Activated effector memory CD4-positive, alpha-beta T cell treated with Interleukin-2 at 50 U/mL for 16 hours (primary cell): ENCODE data around the gene PCDHGB1.
A peak's percentile ranks its signal among the peaks of the same experiment; 100 is the strongest.
"Not testable (repeated sequence)": the region's sequence is repeated elsewhere in the genome, so short reads cannot be mapped to it uniquely, and the experiment has no call there.

Experiments used
- DNase-seq: peaks from one replicate; pipeline ENCODE4 v3.0.0-alpha.2; 2020

Gene PCDHGB1

GRCh38 chr5:141346017-141346416, 3.9 kb upstream of the PCDHGB1 start:
- DNase-seq = not testable (repeated sequence)

- no peak for DNase-seq
Measured at GRCh38 chr5:141351591-141351990, 1.7 kb downstream of the PCDHGB1 start.

DNA sequence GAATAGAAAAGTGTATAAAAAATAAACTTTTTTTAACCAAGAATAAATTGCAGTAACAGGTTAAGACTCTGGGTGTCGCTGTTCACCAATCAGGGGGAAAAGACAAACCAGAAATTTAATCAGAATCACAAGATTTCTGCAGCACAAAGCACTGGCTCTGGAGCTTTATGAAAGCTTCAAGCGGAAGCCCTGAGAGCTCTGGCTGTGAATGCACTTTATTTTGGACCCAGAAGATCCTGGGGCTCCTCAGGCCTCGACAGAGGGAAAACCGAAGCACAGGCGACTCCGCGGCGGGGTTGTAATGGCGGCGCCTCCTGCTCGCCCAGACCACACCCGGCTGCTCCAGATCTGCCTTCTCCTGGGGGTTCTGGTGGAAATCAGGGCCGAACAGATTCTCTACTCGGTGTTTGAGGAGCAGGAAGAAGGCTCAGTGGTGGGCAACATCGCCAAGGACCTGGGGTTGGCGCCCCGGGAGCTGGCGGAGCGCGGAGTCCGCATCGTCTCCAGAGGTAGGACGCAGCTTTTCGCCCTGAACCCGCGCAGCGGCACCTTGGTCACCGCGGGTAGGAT, 5.1 kb downstream of the PCDHGB1 start, which contains the start of gene PCDHGA4:
TSS of gene PCDHGA4 (plus strand) at position 122 of the 570 bp plus-strand sequence. CDS start at position 209, 87 bp downstream.
- DNase-seq = no peak

GRCh38 chr5:141355641-141356040, 5.7 kb downstream of the PCDHGB1 start:
- no peak for DNase-seq

GRCh38 chr5:141356133-141356532, 6.2 kb downstream of the PCDHGB1 start:
- DNase-seq = no peak

- DNase-seq = no peak
Measured at GRCh38 chr5:141356950-141357349, 7.1 kb downstream of the PCDHGB1 start.

DNA sequence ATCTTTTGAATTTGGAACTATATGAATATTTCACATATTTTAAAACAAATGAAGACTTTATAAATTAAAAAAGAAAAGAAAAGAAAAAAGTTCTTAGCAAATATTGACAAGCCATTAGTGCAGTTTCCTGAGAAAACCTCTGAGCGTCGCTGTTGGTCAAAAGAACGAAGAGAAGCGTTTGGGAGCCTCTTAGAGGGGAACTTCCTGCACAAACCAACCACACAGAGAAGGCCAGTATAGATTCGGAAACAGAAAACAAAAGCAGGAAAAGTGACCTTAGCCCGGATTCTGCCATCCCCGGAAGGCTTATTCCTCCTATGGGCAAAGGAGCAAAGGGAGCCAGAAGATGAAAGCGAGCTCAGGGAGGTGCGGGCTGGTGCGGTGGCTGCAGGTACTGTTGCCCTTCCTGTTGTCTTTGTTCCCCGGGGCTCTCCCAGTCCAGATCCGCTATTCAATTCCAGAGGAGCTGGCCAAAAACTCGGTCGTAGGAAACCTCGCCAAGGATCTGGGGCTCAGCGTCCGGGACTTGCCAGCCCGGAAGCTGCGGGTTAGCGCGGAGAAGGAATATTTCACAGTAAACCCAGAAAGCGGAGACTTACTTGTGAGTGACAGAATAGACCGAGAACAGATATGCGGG, 10.0 kb downstream of the PCDHGB1 start, which contains the start of gene PCDHGB2:
TSS of gene PCDHGB2 (plus strand) at position 205 of the 637 bp plus-strand sequence. CDS start at position 347, 142 bp downstream.
- DNase-seq = no peak

- DNase-seq = no peak
Measured at GRCh38 chr5:141360685-141361084, 10.8 kb downstream of the PCDHGB1 start.

GRCh38 chr5:141362719-141363118, 12.8 kb downstream of the PCDHGB1 start:
- no peak for DNase-seq

DNA sequence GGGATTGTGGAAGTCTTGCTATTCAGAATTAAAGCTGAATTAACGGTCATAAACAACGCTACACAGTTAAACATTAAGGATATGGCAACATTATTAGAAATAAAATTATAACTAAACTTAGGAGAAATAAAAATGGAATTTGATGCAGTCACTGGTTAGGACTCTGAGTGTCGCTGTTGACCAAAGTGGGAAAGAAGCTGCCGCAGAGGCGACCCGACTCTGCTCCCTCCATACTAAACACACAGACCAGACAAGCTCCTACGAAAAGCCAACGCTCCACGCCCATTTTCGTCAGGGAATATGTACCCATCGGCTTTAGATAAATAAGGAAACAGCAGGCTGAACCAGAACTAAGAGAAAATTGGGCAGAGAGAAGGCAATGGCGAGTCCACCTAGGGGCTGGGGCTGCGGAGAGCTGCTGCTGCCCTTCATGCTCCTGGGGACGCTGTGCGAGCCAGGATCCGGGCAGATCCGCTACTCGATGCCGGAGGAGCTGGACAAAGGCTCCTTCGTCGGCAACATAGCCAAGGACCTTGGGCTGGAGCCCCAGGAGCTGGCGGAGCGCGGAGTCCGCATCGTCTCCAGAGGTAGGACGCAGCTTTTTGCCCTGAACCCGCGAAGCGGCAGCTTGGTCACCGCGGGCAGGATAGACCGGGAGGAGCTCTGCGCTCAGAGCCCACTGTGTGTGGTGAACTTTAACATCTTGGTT, 14.2 kb downstream of the PCDHGB1 start, which contains the start of gene PCDHGA5:
TSS of gene PCDHGA5 (plus strand) at position 211 of the 709 bp plus-strand sequence. CDS start at position 380, 169 bp downstream.
- no peak for DNase-seq

GRCh38 chr5:141366016-141366896, 16.4 kb downstream of the PCDHGB1 start:
- no peak for DNase-seq

- DNase-seq = peak; percentile 10
Measured at GRCh38 chr5:141369994-141370848, 20.3 kb downstream of the PCDHGB1 start, which contains the start of gene PCDHGB3. PCDHGB3 (plus strand) TSS chr5:141370242; CDS start chr5:141370395, 153 bp downstream.

DNA sequence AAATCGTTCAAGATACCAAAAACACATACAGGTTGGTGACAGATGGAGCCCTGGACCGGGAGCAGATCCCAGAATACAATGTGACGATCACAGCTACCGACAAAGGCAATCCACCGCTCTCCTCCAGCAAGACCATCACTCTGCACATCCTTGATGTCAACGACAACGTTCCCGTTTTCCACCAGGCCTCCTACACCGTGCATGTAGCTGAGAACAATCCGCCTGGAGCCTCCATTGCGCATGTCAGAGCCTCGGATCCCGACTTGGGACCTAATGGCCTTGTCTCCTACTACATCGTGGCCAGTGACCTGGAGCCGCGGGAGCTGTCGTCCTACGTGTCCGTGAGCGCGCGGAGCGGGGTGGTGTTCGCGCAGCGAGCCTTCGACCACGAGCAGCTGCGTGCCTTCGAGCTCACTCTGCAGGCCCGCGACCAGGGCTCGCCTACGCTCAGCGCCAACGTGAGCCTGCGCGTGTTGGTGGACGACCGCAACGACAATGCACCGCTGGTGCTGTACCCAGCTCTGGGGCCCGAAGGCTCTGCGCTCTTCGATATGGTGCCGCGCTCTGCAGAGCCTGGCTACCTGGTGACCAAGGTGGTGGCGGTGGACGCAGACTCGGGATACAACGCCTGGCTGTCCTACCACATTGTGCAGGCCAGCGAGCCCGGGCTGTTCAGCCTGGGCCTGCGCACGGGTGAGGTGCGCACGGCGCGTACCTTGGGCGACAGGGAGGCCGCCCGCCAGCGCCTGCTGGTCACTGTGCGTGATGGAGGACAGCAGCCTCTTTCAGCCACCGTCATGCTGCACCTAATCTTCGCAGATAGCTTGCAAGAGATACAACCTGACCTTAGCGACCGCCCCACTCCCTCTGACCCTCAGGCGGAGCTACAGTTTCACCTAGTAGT, 21.9 kb downstream of the PCDHGB1 start:
- no peak for DNase-seq

- no peak for DNase-seq
Measured at GRCh38 chr5:141373673-141374317, 23.9 kb downstream of the PCDHGB1 start, which contains the start of gene PCDHGA6. PCDHGA6 (plus strand) TSS chr5:141373891; CDS start chr5:141374084, 193 bp downstream.

DNA sequence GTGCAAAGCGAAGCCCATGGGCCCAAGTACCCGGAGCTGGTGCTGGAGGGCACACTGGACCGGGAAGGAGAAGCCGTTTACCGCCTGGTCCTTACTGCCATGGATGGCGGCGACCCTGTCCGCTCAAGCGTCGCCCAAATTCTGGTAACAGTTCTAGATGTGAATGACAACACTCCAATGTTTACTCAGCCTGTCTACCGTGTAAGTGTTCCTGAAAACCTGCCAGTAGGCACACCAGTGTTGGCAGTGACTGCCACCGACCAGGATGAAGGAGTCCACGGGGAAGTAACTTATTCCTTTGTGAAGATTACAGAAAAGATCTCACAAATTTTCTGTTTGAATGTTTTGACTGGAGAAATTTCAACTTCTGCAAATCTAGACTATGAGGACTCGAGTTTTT, 24.7 kb downstream of the PCDHGB1 start:
- no peak for DNase-seq

DNA sequence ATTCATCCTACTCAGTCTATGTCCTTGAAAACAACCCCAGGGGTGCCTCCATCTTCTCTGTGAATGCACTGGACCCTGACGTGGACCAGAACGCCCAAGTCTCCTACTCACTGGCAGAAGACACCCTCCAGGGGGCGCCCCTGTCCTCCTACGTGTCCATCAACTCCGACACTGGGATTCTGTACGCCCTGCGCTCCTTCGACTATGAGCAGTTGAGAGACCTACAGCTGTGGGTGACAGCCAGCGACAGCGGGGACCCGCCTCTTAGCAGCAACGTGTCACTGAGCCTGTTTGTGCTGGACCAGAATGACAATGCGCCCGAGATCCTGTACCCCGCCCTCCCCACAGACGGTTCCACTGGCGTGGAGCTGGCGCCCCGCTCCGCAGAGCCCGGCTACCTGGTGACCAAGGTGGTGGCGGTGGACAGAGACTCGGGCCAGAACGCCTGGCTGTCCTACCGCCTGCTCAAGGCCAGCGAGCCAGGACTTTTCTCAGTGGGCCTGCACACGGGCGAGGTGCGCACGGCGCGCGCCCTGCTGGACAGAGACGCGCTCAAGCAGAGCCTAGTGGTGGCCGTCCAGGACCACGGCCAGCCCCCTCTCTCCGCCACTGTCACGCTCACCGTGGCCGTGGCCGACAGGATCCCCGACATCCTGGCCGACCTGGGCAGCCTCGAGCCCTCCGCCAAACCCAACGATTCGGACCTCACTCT, 25.7 kb downstream of the PCDHGB1 start:
- not testable (repeated sequence) for DNase-seq

GRCh38 chr5:141382469-141383294, 32.8 kb downstream of the PCDHGB1 start, which contains the start of gene PCDHGA7:
PCDHGA7 (plus strand) TSS chr5:141382742; CDS start chr5:141382900, 158 bp downstream.
- no peak for DNase-seq

DNA sequence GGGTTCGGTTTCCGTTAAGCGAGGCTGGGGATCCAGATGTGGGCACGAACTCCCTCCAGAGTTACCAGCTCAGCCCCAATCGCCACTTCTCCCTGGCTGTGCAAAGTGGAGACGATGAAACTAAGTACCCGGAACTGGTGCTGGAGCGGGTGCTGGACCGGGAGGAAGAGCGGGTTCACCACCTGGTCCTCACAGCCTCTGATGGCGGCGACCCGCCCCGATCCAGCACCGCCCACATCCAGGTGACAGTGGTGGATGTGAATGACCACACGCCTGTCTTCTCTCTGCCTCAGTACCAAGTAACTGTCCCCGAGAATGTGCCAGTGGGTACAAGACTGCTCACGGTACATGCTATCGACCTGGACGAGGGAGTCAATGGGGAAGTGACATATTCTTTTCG, 33.4 kb downstream of the PCDHGB1 start:
- DNase-seq = no peak
